Measurements from ENCODE around the gene KLF16. TPM values are rescaled to one million over a fixed set of nuclear protein-coding genes. Genes with fewer than 3 reads are reported as not detected.

KLF16 gene
- total and polyA plus RNA-seq, 9 of the 15 experiments (the other 6 are each of a cell fraction or from before 2014, with no cell fraction given), result 0.04 to 60.4 (median 6.8) TPM

- TF ChIP-seq SP1 (CRISPR knock-in tag; IDR thresholded peaks at IDR 0.05), result peak; percentile 90
- peak; percentile 61 for TF ChIP-seq TAF1 (IDR thresholded peaks at IDR 0.05; ENCODE audit: control insufficient read depth, extremely low read depth, insufficient read depth, low read length, severe bottlenecking)
- TF ChIP-seq ZNF780A (CRISPR knock-in tag; IDR thresholded peaks at IDR 0.05), result no peak
- TF ChIP-seq ESRRB (CRISPR knock-in tag; IDR thresholded peaks at IDR 0.05; ENCODE audit: borderline replicate concordance), result no peak
- no peak for TF ChIP-seq POLR3G (IDR thresholded peaks at IDR 0.05; ENCODE audit: extremely low read depth, insufficient read length, insufficient replicate concordance)
- TF ChIP-seq CCAR2 (IDR thresholded peaks at IDR 0.05; ENCODE audit: low read depth, low read length), result no peak
- TF ChIP-seq ZNF583 (CRISPR knock-in tag; IDR thresholded peaks at IDR 0.05), result no peak
- no peak for TF ChIP-seq ZNF76 (CRISPR knock-in tag; IDR thresholded peaks at IDR 0.05; ENCODE audit: borderline replicate concordance)
- TF ChIP-seq PCBP1 (IDR thresholded peaks at IDR 0.05; ENCODE audit: low read depth, low read length, poor library complexity, severe bottlenecking), result no peak
- TF ChIP-seq VEZF1 (CRISPR knock-in tag; IDR thresholded peaks at IDR 0.05), result peak; percentile 89
- no peak for TF ChIP-seq ZNF324 (CRISPR knock-in tag; IDR thresholded peaks at IDR 0.05)
- TF ChIP-seq BACH1 (tag; IDR thresholded peaks at IDR 0.05), result no peak
- no peak for TF ChIP-seq DMBX1 (CRISPR knock-in tag; IDR thresholded peaks at IDR 0.05; ENCODE audit: borderline replicate concordance)
- no peak for TF ChIP-seq ZNF696 (CRISPR knock-in tag; conservative IDR thresholded peaks at IDR 0.05)
- TF ChIP-seq REST (IDR thresholded peaks at IDR 0.05; ENCODE audit: borderline replicate concordance), result peak; percentile 57; the same call in 1 of the 2 replicates
- TF ChIP-seq REST (CRISPR knock-in tag; IDR thresholded peaks at IDR 0.05; ENCODE audit: low read depth), result no peak
- TF ChIP-seq THRAP3 (IDR thresholded peaks at IDR 0.05; ENCODE audit: borderline replicate concordance), result no peak
- no peak for TF ChIP-seq TGIF2 (CRISPR knock-in tag; IDR thresholded peaks at IDR 0.05)
- no peak; the same call in 1 of the 2 replicates for TF ChIP-seq TCF3 (CRISPR knock-in tag; IDR thresholded peaks at IDR 0.05)
Observed at GRCh38 chr19:1812426-1813191, 50.8 kb downstream of the KLF16 start (continued).
